WTC11 (cell line): ENCODE results near the gene TMEM245. TPM values are rescaled to one million over a fixed set of nuclear protein-coding genes. Genes with fewer than 3 reads are reported as not detected.

Experiments used
- ATAC-seq: fragments of 200-7000 bp; cut with Tn5 transposase; 2 replicates; pipeline ENCODE4 v1.10.0; 2021; ENCODE audit warnings: mild to moderate bottlenecking, moderate library complexity
- CTCF ChIA-PET: fragments of 300-600 bp; sonication (Branson Sonifier 250); formaldehyde crosslinking; loops from one replicate; lab custom pipeline; 2021; ENCODE audit warnings: antibody characterized with exemption; lab: Charles Lee
- POLR2A ChIA-PET: fragments of 350-600 bp; sonication (Branson Sonifier 250); formaldehyde crosslinking; loops from one replicate; lab custom pipeline; 2021; ENCODE audit warnings: antibody characterized with exemption; lab: Charles Lee
- DNase-seq: peaks from one replicate; pipeline ENCODE4 v3.0.0; 2021; ENCODE audit warnings: low spot score
- H3K27ac Mint-ChIP-seq: 2 replicates; pipeline ENCODE4 v1.8.0; 2021; ENCODE audit warnings: mixed read lengths
- H3K27me3 Mint-ChIP-seq: 2 replicates; pipeline ENCODE4 v1.8.0; 2021; ENCODE audit warnings: low read depth, mild to moderate bottlenecking, moderate library complexity, mixed read lengths
- H3K36me3 Mint-ChIP-seq: 2 replicates; pipeline ENCODE4 v1.8.0; 2021; ENCODE audit warnings: mixed read lengths
- H3K4me1 Mint-ChIP-seq: 2 replicates; pipeline ENCODE4 v1.8.0; 2022; ENCODE audit warnings: mixed read lengths
- H3K4me3 Mint-ChIP-seq: 2 replicates; pipeline ENCODE4 v1.8.0; 2021; ENCODE audit warnings: mild to moderate bottlenecking, moderate library complexity, mixed read lengths
- H3K9me3 Mint-ChIP-seq: 2 replicates; pipeline ENCODE4 v1.8.0; 2021; ENCODE audit warnings: mixed read lengths
- FOXK1 ChIP-seq: sonication (generic); formaldehyde crosslinking; IDR thresholded peaks from 2 replicates; pipeline ENCODE4 v1.8.0; 2022; ENCODE audit warnings: mild to moderate bottlenecking, moderate library complexity, missing genetic modification reagents
- GRHL2 ChIP-seq: fragments of 250-450 bp; sonication (Bioruptor Pico); IDR thresholded peaks from 2 replicates; pipeline ENCODE4 v1.8.0; 2022; ENCODE audit warnings: mild to moderate bottlenecking, moderate library complexity; ENCODE audit not compliant: insufficient replicate concordance, severe bottlenecking
- GTF2I ChIP-seq: fragments of 250-450 bp; sonication (Bioruptor Pico); conservative IDR thresholded peaks from 2 replicates; pipeline ENCODE4 v1.4.0; 2021; ENCODE audit warnings: mild to moderate bottlenecking
- JUN ChIP-seq: sonication (generic); formaldehyde crosslinking; IDR thresholded peaks from 2 replicates; pipeline ENCODE4 v1.8.0; 2023; ENCODE audit warnings: mild to moderate bottlenecking, missing genetic modification reagents
- MXD4 ChIP-seq: fragments of 250-450 bp; sonication (Bioruptor Pico); IDR thresholded peaks from 2 replicates; pipeline ENCODE4 v1.8.0; 2021; ENCODE audit warnings: mild to moderate bottlenecking, moderate library complexity, borderline replicate concordance
- MYBL2 ChIP-seq: sonication (generic); formaldehyde crosslinking; IDR thresholded peaks from 2 replicates; pipeline ENCODE4 v1.8.1; 2023; ENCODE audit warnings: mild to moderate bottlenecking, moderate library complexity, missing genetic modification reagents
- NFE2L1 ChIP-seq: sonication (generic); formaldehyde crosslinking; IDR thresholded peaks from 2 replicates; pipeline ENCODE4 v1.8.1; 2023; ENCODE audit warnings: missing genetic modification reagents
- NR1H2 ChIP-seq: sonication (generic); formaldehyde crosslinking; IDR thresholded peaks from 2 replicates; pipeline ENCODE4 v1.9.0; 2021; ENCODE audit warnings: mild to moderate bottlenecking, moderate library complexity, missing genetic modification reagents
- OVOL2 ChIP-seq: fragments of 250-450 bp; sonication (Bioruptor Pico); IDR thresholded peaks from 2 replicates; pipeline ENCODE4 v1.9.0; 2021; ENCODE audit warnings: mild to moderate bottlenecking, borderline replicate concordance
- SMAD3 ChIP-seq: sonication (generic); formaldehyde crosslinking; IDR thresholded peaks from 2 replicates; pipeline ENCODE4 v1.8.0; 2022; ENCODE audit warnings: missing genetic modification reagents, mild to moderate bottlenecking, borderline replicate concordance
- SOX15 ChIP-seq: fragments of 250-450 bp; sonication (Bioruptor Pico); IDR thresholded peaks from 2 replicates; pipeline ENCODE4 v1.9.0; 2021; ENCODE audit warnings: mild to moderate bottlenecking
- TCF7 ChIP-seq: sonication (generic); formaldehyde crosslinking; IDR thresholded peaks from 2 replicates; pipeline ENCODE4 v1.8.0; 2022; ENCODE audit warnings: mild to moderate bottlenecking, low read depth, missing genetic modification reagents, moderate library complexity
- TP53 ChIP-seq: sonication (generic); formaldehyde crosslinking; IDR thresholded peaks from 2 replicates; pipeline ENCODE4 v1.8.1; 2023; ENCODE audit warnings: mild to moderate bottlenecking, missing genetic modification reagents
- ZNF396 ChIP-seq: fragments of 250-450 bp; sonication (Bioruptor Pico); IDR thresholded peaks from 2 replicates; pipeline ENCODE4 v1.8.0; 2021; ENCODE audit warnings: mild to moderate bottlenecking, moderate library complexity, borderline replicate concordance
- total RNA-seq: library from RNA; stranded (reverse); gene quantifications from 3 replicates; pipeline ENCODE4 v1.2.3, GENCODE V29; 2021
- TF ChIP-seq, protein P1 (sequence below): fragments of 250-450 bp; sonication (Bioruptor Pico); IDR thresholded peaks from 2 replicates; pipeline ENCODE4 v2.1.2; 2022; ENCODE audit warnings: mild to moderate bottlenecking, moderate library complexity
- TF ChIP-seq, protein P2 (sequence below): sonication (generic); formaldehyde crosslinking; IDR thresholded peaks from 2 replicates; pipeline ENCODE4 v1.8.1; 2022; ENCODE audit warnings: low read depth, missing genetic modification reagents, borderline replicate concordance
- TF ChIP-seq, protein P3 (sequence below): sonication (generic); formaldehyde crosslinking; IDR thresholded peaks from 2 replicates; pipeline ENCODE4 v1.8.1; 2023; ENCODE audit warnings: mild to moderate bottlenecking, moderate library complexity, missing genetic modification reagents
- TF ChIP-seq, protein P4 (sequence below): sonication (generic); formaldehyde crosslinking; IDR thresholded peaks from 2 replicates; pipeline ENCODE4 v1.8.1; 2022; ENCODE audit warnings: low read depth, mild to moderate bottlenecking, moderate library complexity, missing genetic modification reagents, borderline replicate concordance
- TF ChIP-seq, protein P5 (sequence below): sonication (generic); formaldehyde crosslinking; IDR thresholded peaks from 2 replicates; pipeline ENCODE4 v1.8.0; 2023; ENCODE audit warnings: missing genetic modification reagents
- TF ChIP-seq, protein P6 (sequence below): fragments of 250-450 bp; sonication (Bioruptor Pico); IDR thresholded peaks from 2 replicates; pipeline ENCODE4 v1.9.0; 2021; ENCODE audit warnings: mild to moderate bottlenecking
- TF ChIP-seq, protein P7 (sequence below): fragments of 250-450 bp; sonication (Bioruptor Pico); IDR thresholded peaks from 2 replicates; pipeline ENCODE4 v1.8.0; 2021; ENCODE audit warnings: mild to moderate bottlenecking
- TF ChIP-seq, protein P8 (sequence below): sonication (generic); formaldehyde crosslinking; conservative IDR thresholded peaks from 2 replicates; pipeline ENCODE4 v1.8.1; 2022; ENCODE audit warnings: mild to moderate bottlenecking, missing genetic modification reagents

TMEM245 gene
- total RNA-seq, 1 experiment from 2014 or later: 40.8 TPM

DNA sequence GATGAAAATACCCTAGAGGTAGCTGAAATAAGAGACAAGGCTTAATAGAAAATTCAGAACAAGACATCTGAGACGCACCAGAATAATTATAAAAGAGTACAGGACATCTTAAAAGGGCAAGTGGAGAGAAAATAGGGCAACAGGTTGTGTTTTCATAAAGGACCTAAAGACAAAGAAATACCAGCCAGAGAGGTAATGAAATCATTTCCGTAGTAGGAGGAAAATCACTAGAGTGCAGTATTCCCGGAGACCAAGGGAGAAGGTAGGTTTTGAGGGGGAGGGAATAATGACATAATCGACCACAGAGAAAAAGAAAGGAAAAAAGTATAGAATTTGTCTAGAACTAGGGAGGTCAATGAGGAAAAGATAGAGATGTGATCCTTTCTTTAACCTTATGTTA lies 80.2 kb downstream of the TMEM245 start:
- POLR2A ChIA-PET: no interaction called here
- no peak for ATAC-seq
- no peaks in the 10 kb centered on the region for H3K27me3 Mint-ChIP-seq
- H3K27ac Mint-ChIP-seq: peak overlapping the region; percentile 21
- TF ChIP-seq, protein P1, sequence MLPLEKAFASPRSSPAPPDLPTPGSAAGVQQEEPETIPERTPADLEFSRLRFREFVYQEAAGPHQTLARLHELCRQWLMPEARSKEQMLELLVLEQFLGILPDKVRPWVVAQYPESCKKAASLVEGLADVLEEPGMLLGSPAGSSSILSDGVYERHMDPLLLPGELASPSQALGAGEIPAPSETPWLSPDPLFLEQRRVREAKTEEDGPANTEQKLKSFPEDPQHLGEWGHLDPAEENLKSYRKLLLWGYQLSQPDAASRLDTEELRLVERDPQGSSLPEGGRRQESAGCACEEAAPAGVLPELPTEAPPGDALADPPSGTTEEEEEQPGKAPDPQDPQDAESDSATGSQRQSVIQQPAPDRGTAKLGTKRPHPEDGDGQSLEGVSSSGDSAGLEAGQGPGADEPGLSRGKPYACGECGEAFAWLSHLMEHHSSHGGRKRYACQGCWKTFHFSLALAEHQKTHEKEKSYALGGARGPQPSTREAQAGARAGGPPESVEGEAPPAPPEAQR: no peak
- TF ChIP-seq, protein P2, sequence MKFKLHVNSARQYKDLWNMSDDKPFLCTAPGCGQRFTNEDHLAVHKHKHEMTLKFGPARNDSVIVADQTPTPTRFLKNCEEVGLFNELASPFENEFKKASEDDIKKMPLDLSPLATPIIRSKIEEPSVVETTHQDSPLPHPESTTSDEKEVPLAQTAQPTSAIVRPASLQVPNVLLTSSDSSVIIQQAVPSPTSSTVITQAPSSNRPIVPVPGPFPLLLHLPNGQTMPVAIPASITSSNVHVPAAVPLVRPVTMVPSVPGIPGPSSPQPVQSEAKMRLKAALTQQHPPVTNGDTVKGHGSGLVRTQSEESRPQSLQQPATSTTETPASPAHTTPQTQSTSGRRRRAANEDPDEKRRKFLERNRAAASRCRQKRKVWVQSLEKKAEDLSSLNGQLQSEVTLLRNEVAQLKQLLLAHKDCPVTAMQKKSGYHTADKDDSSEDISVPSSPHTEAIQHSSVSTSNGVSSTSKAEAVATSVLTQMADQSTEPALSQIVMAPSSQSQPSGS (CRISPR knock-in tag): no peak
- TF ChIP-seq, protein P3, sequence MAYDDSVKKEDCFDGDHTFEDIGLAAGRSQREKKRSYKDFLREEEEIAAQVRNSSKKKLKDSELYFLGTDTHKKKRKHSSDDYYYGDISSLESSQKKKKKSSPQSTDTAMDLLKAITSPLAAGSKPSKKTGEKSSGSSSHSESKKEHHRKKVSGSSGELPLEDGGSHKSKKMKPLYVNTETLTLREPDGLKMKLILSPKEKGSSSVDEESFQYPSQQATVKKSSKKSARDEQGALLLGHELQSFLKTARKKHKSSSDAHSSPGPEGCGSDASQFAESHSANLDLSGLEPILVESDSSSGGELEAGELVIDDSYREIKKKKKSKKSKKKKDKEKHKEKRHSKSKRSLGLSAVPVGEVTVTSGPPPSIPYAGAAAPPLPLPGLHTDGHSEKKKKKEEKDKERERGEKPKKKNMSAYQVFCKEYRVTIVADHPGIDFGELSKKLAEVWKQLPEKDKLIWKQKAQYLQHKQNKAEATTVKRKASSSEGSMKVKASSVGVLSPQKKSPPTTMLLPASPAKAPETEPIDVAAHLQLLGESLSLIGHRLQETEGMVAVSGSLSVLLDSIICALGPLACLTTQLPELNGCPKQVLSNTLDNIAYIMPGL (CRISPR knock-in tag): no peak
- CTCF ChIA-PET: no interaction called here
- H3K36me3 Mint-ChIP-seq: peaks cover 57% of the 10 kb centered on the region
- DNase-seq: no peak
- H3K9me3 Mint-ChIP-seq: peaks cover 15% of the 10 kb centered on the region
- H3K4me1 Mint-ChIP-seq: no peaks in the 10 kb centered on the region
- no peak overlapping the region for H3K4me3 Mint-ChIP-seq

DNA sequence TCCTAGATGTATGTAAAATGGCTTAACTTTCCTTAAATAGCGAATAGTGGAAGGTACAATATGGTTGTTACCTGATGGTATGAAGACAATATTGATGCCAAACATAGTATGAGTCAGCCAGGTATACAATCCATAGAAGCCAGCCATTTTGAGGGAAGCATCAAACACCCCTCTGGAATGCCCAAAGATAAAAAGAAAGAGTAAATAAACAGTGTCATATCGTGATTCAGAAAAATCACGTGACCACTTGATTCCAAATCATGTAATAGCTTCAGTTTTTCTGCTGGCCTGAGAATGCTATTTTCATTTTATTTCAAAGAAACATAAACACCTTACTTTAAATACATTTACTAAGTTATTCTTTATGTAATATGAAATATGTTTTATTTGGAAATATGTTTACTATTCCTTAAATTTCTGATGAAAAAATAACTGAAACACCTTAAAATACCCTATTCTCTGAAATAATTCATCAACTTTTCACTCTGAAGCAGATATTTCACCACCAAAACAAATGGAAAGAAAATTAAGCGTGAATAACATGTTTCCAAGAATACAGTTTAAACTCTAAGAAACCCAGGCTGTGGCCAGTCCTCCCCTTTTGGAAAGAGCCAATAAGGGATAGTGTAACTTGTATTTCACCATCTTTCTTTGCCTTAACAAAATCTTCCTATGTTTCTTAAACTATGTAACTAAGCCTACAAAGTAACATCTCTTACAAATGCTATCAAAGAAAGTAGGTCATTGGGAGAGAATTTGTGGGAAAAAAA lies 81.6 kb downstream of the TMEM245 start:
- no peaks in the 10 kb centered on the region for H3K4me1 Mint-ChIP-seq
- ATAC-seq (no peak), DNase-seq (no peak)
- CTCF ChIA-PET: no interaction called here
- TF ChIP-seq GRHL2 (CRISPR knock-in tag): no peak
- no peak for TF ChIP-seq SOX15 (CRISPR knock-in tag)
- no peak for TF ChIP-seq OVOL2
- TF ChIP-seq, protein P4, sequence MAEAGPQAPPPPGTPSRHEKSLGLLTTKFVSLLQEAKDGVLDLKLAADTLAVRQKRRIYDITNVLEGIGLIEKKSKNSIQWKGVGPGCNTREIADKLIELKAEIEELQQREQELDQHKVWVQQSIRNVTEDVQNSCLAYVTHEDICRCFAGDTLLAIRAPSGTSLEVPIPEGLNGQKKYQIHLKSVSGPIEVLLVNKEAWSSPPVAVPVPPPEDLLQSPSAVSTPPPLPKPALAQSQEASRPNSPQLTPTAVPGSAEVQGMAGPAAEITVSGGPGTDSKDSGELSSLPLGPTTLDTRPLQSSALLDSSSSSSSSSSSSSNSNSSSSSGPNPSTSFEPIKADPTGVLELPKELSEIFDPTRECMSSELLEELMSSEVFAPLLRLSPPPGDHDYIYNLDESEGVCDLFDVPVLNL (CRISPR knock-in tag): no peak
- TF ChIP-seq FOXK1: no peak
- no peak for TF ChIP-seq GTF2I (CRISPR knock-in tag)
- TF ChIP-seq TCF7 (CRISPR knock-in tag): no peak
- TF ChIP-seq NFE2L1 (CRISPR knock-in tag): no peak
- no peak for TF ChIP-seq ZNF396
- TF ChIP-seq JUN (CRISPR knock-in tag): no peak
- TF ChIP-seq MXD4 (CRISPR knock-in tag): no peak
- TF ChIP-seq, protein P5, sequence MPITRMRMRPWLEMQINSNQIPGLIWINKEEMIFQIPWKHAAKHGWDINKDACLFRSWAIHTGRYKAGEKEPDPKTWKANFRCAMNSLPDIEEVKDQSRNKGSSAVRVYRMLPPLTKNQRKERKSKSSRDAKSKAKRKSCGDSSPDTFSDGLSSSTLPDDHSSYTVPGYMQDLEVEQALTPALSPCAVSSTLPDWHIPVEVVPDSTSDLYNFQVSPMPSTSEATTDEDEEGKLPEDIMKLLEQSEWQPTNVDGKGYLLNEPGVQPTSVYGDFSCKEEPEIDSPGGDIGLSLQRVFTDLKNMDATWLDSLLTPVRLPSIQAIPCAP (CRISPR knock-in tag): no peak
- TF ChIP-seq NR1H2 (CRISPR knock-in tag): no peak
- TF ChIP-seq, protein P6, sequence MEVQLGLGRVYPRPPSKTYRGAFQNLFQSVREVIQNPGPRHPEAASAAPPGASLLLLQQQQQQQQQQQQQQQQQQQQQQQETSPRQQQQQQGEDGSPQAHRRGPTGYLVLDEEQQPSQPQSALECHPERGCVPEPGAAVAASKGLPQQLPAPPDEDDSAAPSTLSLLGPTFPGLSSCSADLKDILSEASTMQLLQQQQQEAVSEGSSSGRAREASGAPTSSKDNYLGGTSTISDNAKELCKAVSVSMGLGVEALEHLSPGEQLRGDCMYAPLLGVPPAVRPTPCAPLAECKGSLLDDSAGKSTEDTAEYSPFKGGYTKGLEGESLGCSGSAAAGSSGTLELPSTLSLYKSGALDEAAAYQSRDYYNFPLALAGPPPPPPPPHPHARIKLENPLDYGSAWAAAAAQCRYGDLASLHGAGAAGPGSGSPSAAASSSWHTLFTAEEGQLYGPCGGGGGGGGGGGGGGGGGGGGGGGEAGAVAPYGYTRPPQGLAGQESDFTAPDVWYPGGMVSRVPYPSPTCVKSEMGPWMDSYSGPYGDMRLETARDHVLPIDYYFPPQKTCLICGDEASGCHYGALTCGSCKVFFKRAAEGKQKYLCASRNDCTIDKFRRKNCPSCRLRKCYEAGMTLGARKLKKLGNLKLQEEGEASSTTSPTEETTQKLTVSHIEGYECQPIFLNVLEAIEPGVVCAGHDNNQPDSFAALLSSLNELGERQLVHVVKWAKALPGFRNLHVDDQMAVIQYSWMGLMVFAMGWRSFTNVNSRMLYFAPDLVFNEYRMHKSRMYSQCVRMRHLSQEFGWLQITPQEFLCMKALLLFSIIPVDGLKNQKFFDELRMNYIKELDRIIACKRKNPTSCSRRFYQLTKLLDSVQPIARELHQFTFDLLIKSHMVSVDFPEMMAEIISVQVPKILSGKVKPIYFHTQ (CRISPR knock-in tag): no peak
- no peak for TF ChIP-seq MYBL2 (CRISPR knock-in tag)
- TF ChIP-seq, protein P7, sequence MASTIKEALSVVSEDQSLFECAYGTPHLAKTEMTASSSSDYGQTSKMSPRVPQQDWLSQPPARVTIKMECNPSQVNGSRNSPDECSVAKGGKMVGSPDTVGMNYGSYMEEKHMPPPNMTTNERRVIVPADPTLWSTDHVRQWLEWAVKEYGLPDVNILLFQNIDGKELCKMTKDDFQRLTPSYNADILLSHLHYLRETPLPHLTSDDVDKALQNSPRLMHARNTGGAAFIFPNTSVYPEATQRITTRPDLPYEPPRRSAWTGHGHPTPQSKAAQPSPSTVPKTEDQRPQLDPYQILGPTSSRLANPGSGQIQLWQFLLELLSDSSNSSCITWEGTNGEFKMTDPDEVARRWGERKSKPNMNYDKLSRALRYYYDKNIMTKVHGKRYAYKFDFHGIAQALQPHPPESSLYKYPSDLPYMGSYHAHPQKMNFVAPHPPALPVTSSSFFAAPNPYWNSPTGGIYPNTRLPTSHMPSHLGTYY (CRISPR knock-in tag): no peak
- TF ChIP-seq TP53 (CRISPR knock-in tag): no peak
- TF ChIP-seq, protein P8, sequence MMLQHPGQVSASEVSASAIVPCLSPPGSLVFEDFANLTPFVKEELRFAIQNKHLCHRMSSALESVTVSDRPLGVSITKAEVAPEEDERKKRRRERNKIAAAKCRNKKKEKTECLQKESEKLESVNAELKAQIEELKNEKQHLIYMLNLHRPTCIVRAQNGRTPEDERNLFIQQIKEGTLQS (CRISPR knock-in tag): no peak
- TF ChIP-seq SMAD3 (CRISPR knock-in tag): no peak
- H3K27ac Mint-ChIP-seq: no peak overlapping the region; the same call in 1 of the 2 replicates
- no peak overlapping the region for H3K4me3 Mint-ChIP-seq
- POLR2A ChIA-PET: no interaction called here
- peaks cover 56% of the 10 kb centered on the region for H3K36me3 Mint-ChIP-seq
- peaks cover 7% of the 10 kb centered on the region for H3K9me3 Mint-ChIP-seq
- no peaks in the 10 kb centered on the region for H3K27me3 Mint-ChIP-seq
